HG03520 (cell line): Measurements from ENCODE around the gene ANGPTL4.

Experiments used
- ATAC-seq: cut with Tn5 transposase; IDR thresholded peaks from one replicate; pipeline ENCODE4 v1.9.1; 2021; ENCODE audit warnings: mild to moderate bottlenecking, moderate library complexity; ENCODE audit not compliant: unreplicated experiment

Gene ANGPTL4

GRCh38 chr19:8412783-8413628 is 49.1 kb downstream of the ANGPTL4 start, which contains the start of gene MARCHF2:
MARCHF2 (plus strand) TSS chr19:8413305; CDS start chr19:8421841, 8,536 bp downstream.
- ATAC-seq, result peak; percentile 98

GRCh38 chr19:8413629-8413995 is 49.7 kb downstream of the ANGPTL4 start:
- no peak for ATAC-seq

GRCh38 chr19:8416796-8417195 is 52.8 kb downstream of the ANGPTL4 start:
- ATAC-seq, result no peak

GRCh38 chr19:8421484-8422461 is 57.8 kb downstream of the ANGPTL4 start:
- no peak for ATAC-seq

- no peak for ATAC-seq
These were observed 59.9 kb downstream of the ANGPTL4 start for GRCh38 chr19:8423817-8424223.
